WTC11 (cell line): ENCODE measurements around the gene PRKN.

Experiments used
- ATF1 ChIP-seq: sonication (generic); formaldehyde crosslinking; IDR thresholded peaks from 2 replicates; pipeline ENCODE4 v1.8.1; 2023; ENCODE audit warnings: mild to moderate bottlenecking, moderate library complexity, missing genetic modification reagents
- CREB1 ChIP-seq: sonication (generic); formaldehyde crosslinking; IDR thresholded peaks from 2 replicates; pipeline ENCODE4 v1.8.0; 2023; ENCODE audit warnings: mild to moderate bottlenecking, missing genetic modification reagents
- FOXJ3 ChIP-seq: sonication (generic); formaldehyde crosslinking; IDR thresholded peaks from 2 replicates; pipeline ENCODE4 v1.9.0; 2021; ENCODE audit warnings: missing genetic modification reagents, mild to moderate bottlenecking, borderline replicate concordance
- RORB ChIP-seq: fragments of 250-450 bp; sonication (Bioruptor Pico); IDR thresholded peaks from 2 replicates; pipeline ENCODE4 v1.9.0; 2021; ENCODE audit warnings: mild to moderate bottlenecking
- SP1 ChIP-seq: sonication (generic); formaldehyde crosslinking; conservative IDR thresholded peaks from 2 replicates; pipeline ENCODE4 v1.8.1; 2022; ENCODE audit warnings: missing genetic modification reagents
- ZNF512 ChIP-seq: sonication (generic); formaldehyde crosslinking; IDR thresholded peaks from 2 replicates; pipeline ENCODE4 v1.8.1; 2022; ENCODE audit warnings: missing genetic modification reagents, borderline replicate concordance
- TF ChIP-seq, protein P1 (sequence below): fragments of 200-600 bp; IDR thresholded peaks from 2 replicates; pipeline ENCODE4 v1.8.0; 2022; ENCODE audit warnings: antibody characterized with exemption

DNA sequence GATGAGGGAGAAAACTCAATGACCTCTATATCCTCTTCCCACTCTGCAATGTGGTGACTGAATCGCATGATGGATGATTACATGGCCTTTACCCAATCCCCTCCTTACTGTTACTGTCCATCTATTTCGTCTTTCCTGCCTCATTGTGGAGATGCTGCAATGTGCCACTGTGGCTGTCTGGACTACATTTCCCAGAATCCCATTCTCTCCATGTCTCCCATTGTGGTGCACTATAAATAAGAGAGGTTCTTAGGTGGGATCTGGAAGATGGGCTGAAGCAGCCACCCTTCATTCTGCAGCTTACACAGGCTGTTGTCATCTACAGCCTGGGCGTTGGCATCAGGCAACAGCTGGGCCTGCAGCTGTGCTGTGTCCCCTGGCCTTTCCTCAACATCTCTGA, 233.6 kb downstream of the PRKN start:
- TF ChIP-seq SP1 (CRISPR knock-in tag) (no peak), ATF1 (CRISPR knock-in tag) (no peak), RORB (CRISPR knock-in tag) (no peak), CREB1 (CRISPR knock-in tag) (no peak), FOXJ3 (CRISPR knock-in tag) (no peak), ZNF512 (CRISPR knock-in tag) (no peak)
- TF ChIP-seq, protein P1, sequence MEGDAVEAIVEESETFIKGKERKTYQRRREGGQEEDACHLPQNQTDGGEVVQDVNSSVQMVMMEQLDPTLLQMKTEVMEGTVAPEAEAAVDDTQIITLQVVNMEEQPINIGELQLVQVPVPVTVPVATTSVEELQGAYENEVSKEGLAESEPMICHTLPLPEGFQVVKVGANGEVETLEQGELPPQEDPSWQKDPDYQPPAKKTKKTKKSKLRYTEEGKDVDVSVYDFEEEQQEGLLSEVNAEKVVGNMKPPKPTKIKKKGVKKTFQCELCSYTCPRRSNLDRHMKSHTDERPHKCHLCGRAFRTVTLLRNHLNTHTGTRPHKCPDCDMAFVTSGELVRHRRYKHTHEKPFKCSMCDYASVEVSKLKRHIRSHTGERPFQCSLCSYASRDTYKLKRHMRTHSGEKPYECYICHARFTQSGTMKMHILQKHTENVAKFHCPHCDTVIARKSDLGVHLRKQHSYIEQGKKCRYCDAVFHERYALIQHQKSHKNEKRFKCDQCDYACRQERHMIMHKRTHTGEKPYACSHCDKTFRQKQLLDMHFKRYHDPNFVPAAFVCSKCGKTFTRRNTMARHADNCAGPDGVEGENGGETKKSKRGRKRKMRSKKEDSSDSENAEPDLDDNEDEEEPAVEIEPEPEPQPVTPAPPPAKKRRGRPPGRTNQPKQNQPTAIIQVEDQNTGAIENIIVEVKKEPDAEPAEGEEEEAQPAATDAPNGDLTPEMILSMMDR, result no peak
